K562 (cell line): Measurements from ENCODE around the gene RARG.

Experiments used
- EZH2 ChIP-seq: IDR thresholded peaks from 2 replicates; pipeline ENCODE4 v1.6.1; 2012; ENCODE audit warnings: low read depth, mild to moderate bottlenecking, inconsistent platforms, low read length, borderline replicate concordance
- MTA3 ChIP-seq: fragments of 450-650 bp; formaldehyde crosslinking; IDR thresholded peaks from 2 replicates; pipeline ENCODE4 v1.6.1; 2017; ENCODE audit warnings: mild to moderate bottlenecking, borderline replicate concordance
- POLR2A ChIP-seq: fragments of 450-650 bp; conservative IDR thresholded peaks from 2 replicates; pipeline ENCODE4 v1.6.1; 2016
- RAD21 ChIP-seq, 2 experiments: fragments of 250-450 bp in 1 of 2; fragments of 450-650 bp in 1 of 2; sonication (Bioruptor Pico) in 1 of 2; formaldehyde crosslinking in 1 of 2; IDR thresholded peaks in 1 of 2; conservative IDR thresholded peaks in 1 of 2; 2 replicates each; pipeline versions ENCODE4 v1.4.0 to v1.8.0; 2020 to 2022; ENCODE audit warnings: mild to moderate bottlenecking in 2 of 2, moderate library complexity in 1 of 2
- TAF1 ChIP-seq: IDR thresholded peaks from 2 replicates; pipeline ENCODE4 v1.6.1; 2011; ENCODE audit warnings: mild to moderate bottlenecking, low read length, moderate library complexity; ENCODE audit not compliant: insufficient read depth, control insufficient read depth, severe bottlenecking; ENCODE audit errors: extremely low read depth
- ZBTB2 ChIP-seq: fragments of 450-650 bp; IDR thresholded peaks from 2 replicates; pipeline ENCODE4 v1.6.1; 2016; ENCODE audit warnings: antibody characterized with exemption
- ZC3H4 ChIP-seq: sonication (generic); formaldehyde crosslinking; IDR thresholded peaks from 2 replicates; pipeline ENCODE4 v1.9.0; 2021; ENCODE audit warnings: missing genetic modification reagents, borderline replicate concordance
- ZNF197 ChIP-seq: fragments of 200-800 bp; sonication (Bioruptor generic); IDR thresholded peaks from 2 replicates; pipeline ENCODE4 v1.6.1; 2016; ENCODE audit warnings: low read depth, missing genetic modification characterization, missing compliant biosample characterization

GRCh38 chr12:53218551-53219291 is 13.3 kb downstream of the RARG start:
- TF ChIP-seq EZH2 = no peak
- TF ChIP-seq ZBTB2 = no peak
- no peak for TF ChIP-seq RAD21 (CRISPR knock-in tag; conservative IDR thresholded peaks at IDR 0.05 in 1 of 2, IDR thresholded peaks at IDR 0.05 in 1 of 2)
- no peak for TF ChIP-seq ZC3H4 (CRISPR knock-in tag)
- TF ChIP-seq ZNF197 (CRISPR knock-in tag) = no peak
- no peak for TF ChIP-seq MTA3
- TF ChIP-seq POLR2A = no peak
- TF ChIP-seq TAF1 = no peak
